Fibroblast of skin of abdomen (primary cell): ENCODE measurements around the gene TRIM74. TPM values are rescaled to one million over a fixed set of nuclear protein-coding genes. Genes with fewer than 3 reads are reported as not detected.
"Not testable (repeated sequence)": the region's sequence is repeated elsewhere in the genome, so short reads cannot be mapped to it uniquely, and the experiment has no call there.

Experiments
- DNase-seq: peaks from one replicate; pipeline ENCODE4 v3.0.0-alpha.2; 2013
- polyA plus RNA-seq, 2 experiments: library from polyadenylated mRNA; unstranded; fragments of 120-200 nt; gene quantifications; one replicate each; pipeline ENCODE4 v1.2.1, GENCODE V29; 2013; ENCODE audit not compliant: insufficient read length in 2 of 2

The TRIM74 gene
- polyA plus RNA-seq (2013, experiment 1 of 2; ENCODE audit: insufficient read length), result 0.37 TPM
- 0.29 TPM for polyA plus RNA-seq (2013, experiment 2 of 2; ENCODE audit: insufficient read length)

- DNase-seq, result not testable (repeated sequence)
These were observed at the start of gene TRIM74 for GRCh38 chr7:72968980-72969516. TSS of gene TRIM74 (minus strand) at chr7:72969466. CDS start at chr7:72966157, 3,309 bp downstream.

- peak; percentile 0 for DNase-seq
These were observed 37.2 kb upstream of the TRIM74 start for GRCh38 chr7:73006491-73006890.

GRCh38 chr7:73005693-73006447 is 36.6 kb upstream of the TRIM74 start:
- peak; percentile 80 for DNase-seq

GRCh38 chr7:73005356-73005692 is 36.1 kb upstream of the TRIM74 start:
- not testable (repeated sequence) for DNase-seq

GRCh38 chr7:72997887-72998468 is 28.7 kb upstream of the TRIM74 start:
- DNase-seq, result not testable (repeated sequence)

- DNase-seq, result not testable (repeated sequence)
These were observed 28.2 kb upstream of the TRIM74 start for GRCh38 chr7:72997447-72997846.

- DNase-seq, result not testable (repeated sequence)
These were observed 26.2 kb upstream of the TRIM74 start for GRCh38 chr7:72995484-72995883.

GRCh38 chr7:72990146-72990913 is 21.1 kb upstream of the TRIM74 start:
- DNase-seq, result not testable (repeated sequence)

- DNase-seq, result not testable (repeated sequence)
These were observed 12.8 kb upstream of the TRIM74 start for GRCh38 chr7:72982084-72982483.

- DNase-seq, result not testable (repeated sequence)
These were observed 11.1 kb upstream of the TRIM74 start for GRCh38 chr7:72980382-72980781.

- not testable (repeated sequence) for DNase-seq
These were observed 7.2 kb upstream of the TRIM74 start for GRCh38 chr7:72976434-72976833.

- DNase-seq, result not testable (repeated sequence)
These were observed 6.5 kb upstream of the TRIM74 start for GRCh38 chr7:72975656-72976286.

- DNase-seq, result not testable (repeated sequence)
These were observed 5.5 kb upstream of the TRIM74 start for GRCh38 chr7:72974781-72975180.

GRCh38 chr7:72971505-72971904 is 2.2 kb upstream of the TRIM74 start:
- DNase-seq, result not testable (repeated sequence)

GRCh38 chr7:72969688-72970087 is 422 bp upstream of the TRIM74 start:
- not testable (repeated sequence) for DNase-seq

GRCh38 chr7:72966892-72967291 is 2.4 kb downstream of the TRIM74 start:
- DNase-seq, result not testable (repeated sequence)

GRCh38 chr7:72965186-72965975 is 3.9 kb downstream of the TRIM74 start:
- not testable (repeated sequence) for DNase-seq

GRCh38 chr7:72963056-72963455 is 6.2 kb downstream of the TRIM74 start:
- DNase-seq, result not testable (repeated sequence)

- DNase-seq, result not testable (repeated sequence)
These were observed 8.0 kb downstream of the TRIM74 start for GRCh38 chr7:72961346-72961650.

GRCh38 chr7:72960626-72961345 is 8.5 kb downstream of the TRIM74 start:
- DNase-seq, result not testable (repeated sequence)

- DNase-seq, result not testable (repeated sequence)
These were observed 9.2 kb downstream of the TRIM74 start for GRCh38 chr7:72960029-72960428.
